GM23338 (cell line): ENCODE data around the gene CNMD. TPM values are rescaled to one million over a fixed set of nuclear protein-coding genes. Genes with fewer than 3 reads are reported as not detected.

Experiments used
- ATAC-seq: fragments of 200-7000 bp; cut with Tn5 transposase; 3 replicates; pipeline ENCODE4 v1.9.1; 2020
- DNase-seq: peaks from one replicate; pipeline ENCODE4 v3.0.0-alpha.2; 2015; ENCODE audit warnings: low spot score
- H2AFZ ChIP-seq: fragments of 200-600 bp; sonication (generic); 2 replicates; pipeline ENCODE4 v1.8.0; 2016; ENCODE audit warnings: antibody characterized with exemption, mild to moderate bottlenecking, moderate library complexity
- H3F3A ChIP-seq: fragments of 200-600 bp; sonication (generic); replicated peaks from 2 replicates; pipeline ENCODE4 v1.8.0; 2017; ENCODE audit warnings: antibody characterized with exemption, mixed run types, low read depth
- H3K27ac ChIP-seq: fragments of 200-600 bp; sonication (generic); 2 replicates; pipeline ENCODE4 v1.6.1; 2016; ENCODE audit warnings: low read depth
- H3K27me3 ChIP-seq: fragments of 200-600 bp; sonication (generic); 2 replicates; pipeline ENCODE4 v1.8.0; 2016; ENCODE audit warnings: mild to moderate bottlenecking, mixed run types, moderate library complexity; ENCODE audit not compliant: insufficient read depth
- H3K36me3 ChIP-seq: fragments of 200-600 bp; sonication (generic); 2 replicates; pipeline ENCODE4 v1.8.0; 2016; ENCODE audit warnings: mild to moderate bottlenecking; ENCODE audit not compliant: insufficient read depth
- H3K4me1 ChIP-seq: fragments of 200-600 bp; sonication (generic); 2 replicates; pipeline ENCODE4 v1.8.0; 2016; ENCODE audit warnings: mild to moderate bottlenecking, moderate library complexity; ENCODE audit not compliant: insufficient read depth
- H3K4me2 ChIP-seq: fragments of 200-600 bp; sonication (generic); 2 replicates; pipeline ENCODE4 v1.7.1; 2017; ENCODE audit warnings: mixed run types
- H3K4me3 ChIP-seq: fragments of 200-600 bp; sonication (generic); 2 replicates; pipeline ENCODE4 v1.6.1; 2016; ENCODE audit warnings: mixed run types
- H3K79me2 ChIP-seq: fragments of 200-600 bp; sonication (generic); replicated peaks from 2 replicates; pipeline ENCODE4 v1.8.0; 2017; ENCODE audit warnings: mild to moderate bottlenecking; ENCODE audit not compliant: insufficient read depth
- H3K9me2 ChIP-seq: fragments of 200-600 bp; sonication (generic); 2 replicates; pipeline ENCODE4 v1.8.0; 2017; ENCODE audit not compliant: insufficient read depth
- H4K20me1 ChIP-seq: fragments of 200-600 bp; sonication (generic); replicated peaks from 2 replicates; pipeline ENCODE4 v1.8.0; 2017; ENCODE audit warnings: mild to moderate bottlenecking; ENCODE audit not compliant: insufficient read depth
- H3K27ac Mint-ChIP-seq: 2 replicates; pipeline ENCODE4 v1.8.0; 2020; ENCODE audit warnings: inconsistent platforms, mild to moderate bottlenecking, moderate library complexity, mixed read lengths
- H3K27me3 Mint-ChIP-seq: 3 replicates; pipeline ENCODE4 v1.8.0; 2022; ENCODE audit warnings: low read depth, mild to moderate bottlenecking, moderate library complexity, mixed read lengths, inconsistent platforms; ENCODE audit not compliant: insufficient read depth, poor library complexity
- H3K36me3 Mint-ChIP-seq: 3 replicates; pipeline ENCODE4 v1.8.0; 2021; ENCODE audit warnings: low read depth, mild to moderate bottlenecking, inconsistent platforms, moderate library complexity, mixed read lengths
- H3K4me1 Mint-ChIP-seq: 3 replicates; pipeline ENCODE4 v1.8.0; 2020; ENCODE audit warnings: mild to moderate bottlenecking, inconsistent platforms, mixed read lengths
- H3K4me3 Mint-ChIP-seq: 3 replicates; pipeline ENCODE4 v1.8.0; 2021; ENCODE audit warnings: moderate library complexity, mild to moderate bottlenecking, inconsistent platforms, mixed read lengths
- H3K9me3 Mint-ChIP-seq: 3 replicates; pipeline ENCODE4 v1.8.0; 2020; ENCODE audit warnings: moderate library complexity, mild to moderate bottlenecking, inconsistent platforms, mixed read lengths
- CREB1 ChIP-seq: fragments of 250-450 bp; sonication (Bioruptor Pico); IDR thresholded peaks from 2 replicates; pipeline ENCODE4 v1.5.0; 2020; ENCODE audit warnings: low read depth, mild to moderate bottlenecking, moderate library complexity
- CTCF ChIP-seq, 2 experiments: fragments of 200-600 bp in 1 of 2; sonication (generic) in 1 of 2; conservative IDR thresholded peaks; 2 replicates each; pipeline versions ENCODE4 v1.5.1 to v1.6.1; 2016 to 2017; ENCODE audit warnings: antibody characterized with exemption in 2 of 2, low read depth in 2 of 2, mild to moderate bottlenecking in 2 of 2, moderate library complexity in 1 of 2
- ETS1 ChIP-seq: IDR thresholded peaks from 2 replicates; pipeline ENCODE4 v1.6.1; 2016; ENCODE audit warnings: antibody characterized with exemption
- EZH2 ChIP-seq: fragments of 200-600 bp; sonication (generic); IDR thresholded peaks from one replicate; pipeline ENCODE4 v1.8.0; 2017; ENCODE audit warnings: antibody characterized with exemption, mild to moderate bottlenecking, low read depth; ENCODE audit not compliant: unreplicated experiment
- EZH2phosphoT487 ChIP-seq: fragments of 200-600 bp; sonication (generic); IDR thresholded peaks from one replicate; pipeline ENCODE4 v1.8.1; 2018; ENCODE audit warnings: antibody characterized with exemption; ENCODE audit not compliant: unreplicated experiment
- NANOG ChIP-seq: IDR thresholded peaks from 2 replicates; pipeline ENCODE4 v1.6.1; 2016; ENCODE audit warnings: antibody characterized with exemption, borderline replicate concordance
- POLR2AphosphoS5 ChIP-seq: IDR thresholded peaks from 2 replicates; pipeline ENCODE4 v1.6.1; 2016; ENCODE audit warnings: antibody characterized with exemption, low read depth
- STAT1 ChIP-seq: IDR thresholded peaks from one replicate; pipeline ENCODE4 v1.6.1; 2016; ENCODE audit warnings: antibody characterized with exemption; ENCODE audit not compliant: unreplicated experiment
- ZNF114 ChIP-seq: fragments of 250-450 bp; sonication (Bioruptor Pico); IDR thresholded peaks from 2 replicates; pipeline ENCODE4 v1.5.0; 2020; ENCODE audit warnings: mild to moderate bottlenecking, moderate library complexity
- ZNF331 ChIP-seq: fragments of 250-450 bp; sonication (Bioruptor Pico); IDR thresholded peaks from 2 replicates; pipeline ENCODE4 v1.5.0; 2020; ENCODE audit warnings: low read depth, mild to moderate bottlenecking, moderate library complexity
- ZNF462 ChIP-seq: fragments of 250-450 bp; sonication (Bioruptor Pico); IDR thresholded peaks from 2 replicates; pipeline ENCODE4 v1.5.0; 2020; ENCODE audit warnings: mild to moderate bottlenecking, moderate library complexity
- polyA plus RNA-seq: library from polyadenylated mRNA; unstranded; fragments of >200 nt; fragmentation: Nextera tagmentation; extraction: Ambion mirVana; gene quantifications from 2 replicates; pipeline ENCODE4 v1.2.1, GENCODE V29; 2016
- total RNA-seq: library from RNA; depleted of rRNA; stranded (reverse); fragments of >200 nt; shearing (Covaris generic); gene quantifications from 2 replicates; pipeline ENCODE4 v1.2.3, GENCODE V29; 2014

The CNMD gene
- total and polyA plus RNA-seq, 2 experiments from 2014 or later = 141 to 207 TPM

- TF ChIP-seq ZNF462 (CRISPR knock-in tag) (no peak), EZH2 (no peak), STAT1 (no peak), ETS1 (no peak)
These were observed 5.3 kb upstream of the CNMD start (continued) for GRCh38 chr13:52744842-52745375.

GRCh38 chr13:52743988-52744387 is 4.4 kb upstream of the CNMD start:
- ATAC-seq = no peak
- H3K9me2 ChIP-seq = no peaks in the 10 kb centered on the region
- peaks cover 13% of the 10 kb centered on the region for H3K4me1 Mint-ChIP-seq
- no peaks in the 10 kb centered on the region for H3K36me3 ChIP-seq
- no peak overlapping the region for H3K4me3 Mint-ChIP-seq
- DNase-seq = no peak
- no peak overlapping the region for H3K27ac Mint-ChIP-seq
- no peaks in the 10 kb centered on the region for H3F3A ChIP-seq
- H4K20me1 ChIP-seq = no peaks in the 10 kb centered on the region
- H3K27ac ChIP-seq = no peak overlapping the region
- no peak overlapping the region for H3K4me2 ChIP-seq
- no peak overlapping the region for H2AFZ ChIP-seq
- H3K36me3 Mint-ChIP-seq = peaks cover 12% of the 10 kb centered on the region; the same call in 2 of the 3 replicates
- no peak overlapping the region for H3K4me3 ChIP-seq
- H3K9me3 Mint-ChIP-seq = peaks cover 13% of the 10 kb centered on the region; the same call in 2 of the 3 replicates
- H3K4me1 ChIP-seq = peaks cover 13% of the 10 kb centered on the region
- peaks cover 20% of the 10 kb centered on the region for H3K27me3 Mint-ChIP-seq
- no peaks in the 10 kb centered on the region for H3K79me2 ChIP-seq
- H3K27me3 ChIP-seq = no peaks in the 10 kb centered on the region
- TF ChIP-seq POLR2AphosphoS5 = no peak
- no peak for TF ChIP-seq ZNF114 (CRISPR knock-in tag)
- TF ChIP-seq EZH2phosphoT487 = no peak
- no peak for TF ChIP-seq ZNF331
- TF ChIP-seq CREB1 (CRISPR knock-in tag) = no peak
- TF ChIP-seq EZH2 = no peak
- no peak for TF ChIP-seq NANOG
- TF ChIP-seq CTCF (conservative IDR thresholded peaks at IDR 0.05; ENCODE audit: low read depth in 2 of 2) = no peak
- TF ChIP-seq STAT1 = no peak
